ENCODE measurements around the gene ZBTB43.

The ZBTB43 gene

DNA sequence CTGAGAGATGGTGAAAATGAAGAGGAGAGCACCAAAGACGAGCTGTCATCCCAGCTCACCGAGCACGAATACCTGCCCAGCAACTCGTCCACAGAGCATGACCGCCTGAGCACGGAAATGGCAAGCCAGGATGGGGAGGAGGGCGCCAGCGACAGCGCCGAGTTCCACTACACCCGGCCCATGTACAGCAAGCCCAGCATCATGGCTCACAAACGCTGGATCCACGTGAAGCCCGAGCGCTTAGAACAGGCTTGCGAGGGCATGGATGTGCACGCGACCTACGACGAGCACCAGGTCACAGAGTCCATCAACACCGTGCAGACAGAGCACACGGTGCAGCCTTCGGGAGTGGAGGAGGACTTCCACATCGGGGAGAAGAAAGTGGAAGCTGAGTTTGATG lies 28.2 kb downstream of the ZBTB43 start:
- H3K27me3 ChIP-seq (replicated peaks in 2 of 5; ENCODE audit: control insufficient read depth in 4 of 5, insufficient read depth in 5 of 5, low read length in 4 of 5), result no peaks in the 10 kb centered on the region
- H3K4me1 ChIP-seq (ENCODE audit: control extremely low read depth in 1 of 4, control insufficient read depth in 4 of 4, insufficient read depth in 4 of 4, low read length in 3 of 4), result peaks cover 0 to 10% (median 6%) of the 10 kb centered on the region in 4 experiments
- H3K9me3 ChIP-seq (ENCODE audit: control extremely low read depth in 1 of 5, control insufficient read depth in 4 of 5, insufficient read depth in 2 of 5, low read depth in 1 of 5, low read length in 4 of 5), result no peaks in the 10 kb centered on the region
- 98% methylated on average over 23 of the region's 24 CpGs for WGBS (ENCODE audit: insufficient coverage)
- H3K4me3 ChIP-seq (ENCODE audit: control insufficient read depth in 1 of 7, extremely low read depth in 1 of 7, insufficient read depth in 4 of 7, low read depth in 2 of 7, low read length in 6 of 7), result no peak overlapping the region
- H3K36me3 ChIP-seq (ENCODE audit: control insufficient read depth in 4 of 4, insufficient read depth in 4 of 4, low read length in 3 of 4), result peaks cover 8 to 34% (median 24%) of the 10 kb centered on the region in 4 experiments
- no peak overlapping the region for H3K27ac ChIP-seq (ENCODE audit: insufficient read depth in 1 of 2, low read depth in 1 of 2, low read length in 2 of 2, poor library complexity in 1 of 2, severe bottlenecking in 2 of 2)
- ChIA-PET POLR2A (no interaction called here), CTCF (interaction anchor here (1.3 to 1.5 kb wide), 2 partner anchors 12 to 24 kb away, joined by 3 to 4 read pairs; no protein-coding TSS in a partner anchor)
- no peak for DNase-seq

DNA sequence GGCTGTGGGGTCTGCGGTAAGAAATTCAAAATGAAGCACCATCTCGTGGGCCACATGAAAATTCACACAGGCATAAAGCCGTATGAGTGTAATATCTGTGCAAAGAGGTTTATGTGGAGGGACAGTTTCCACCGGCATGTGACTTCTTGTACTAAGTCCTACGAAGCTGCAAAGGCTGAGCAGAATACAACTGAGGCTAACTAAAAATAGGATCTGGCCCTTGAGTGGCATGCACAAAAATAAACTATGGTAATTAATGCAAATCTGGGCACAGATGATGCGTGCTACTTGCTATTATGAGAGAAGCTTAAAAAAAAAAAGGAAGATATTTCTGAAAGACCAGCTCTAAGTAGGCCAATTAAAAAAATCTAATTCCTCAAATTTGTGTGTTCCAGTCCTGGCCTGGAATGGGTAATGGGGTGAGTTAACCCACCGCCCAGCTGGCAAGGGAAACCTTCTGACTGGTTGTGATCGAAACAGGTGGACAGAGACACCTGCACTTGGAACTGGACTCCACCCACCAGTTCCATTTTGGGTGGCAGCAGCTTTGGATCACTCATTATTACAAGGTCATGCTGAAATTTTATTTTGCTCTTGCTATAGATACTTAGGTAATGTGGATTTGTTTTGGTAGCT lies 29.0 kb downstream of the ZBTB43 start:
- H3K9me3 ChIP-seq (ENCODE audit: control extremely low read depth in 1 of 5, control insufficient read depth in 4 of 5, insufficient read depth in 2 of 5, low read depth in 1 of 5, low read length in 4 of 5), result no peaks in the 10 kb centered on the region
- no peak for DNase-seq
- H3K4me3 ChIP-seq (ENCODE audit: control insufficient read depth in 1 of 7, extremely low read depth in 1 of 7, insufficient read depth in 4 of 7, low read depth in 2 of 7, low read length in 6 of 7), result no peak overlapping the region
- CTCF ChIA-PET, result interaction anchor here (1.3 to 1.5 kb wide), 3 partner anchors 11 to 23 kb away, joined by 3 to 4 read pairs (median 4); no protein-coding TSS in a partner anchor
- peaks cover 0 to 12% (median 6%) of the 10 kb centered on the region in 4 experiments for H3K4me1 ChIP-seq (ENCODE audit: control extremely low read depth in 1 of 4, control insufficient read depth in 4 of 4, insufficient read depth in 4 of 4, low read length in 3 of 4)
- 95% methylated on average over 8 of the region's 8 CpGs for whole genome bisulfite sequencing (ENCODE audit: insufficient coverage)
- no peaks in the 10 kb centered on the region for H3K27me3 ChIP-seq (replicated peaks in 2 of 5; ENCODE audit: control insufficient read depth in 4 of 5, insufficient read depth in 5 of 5, low read length in 4 of 5)
- no peak overlapping the region for H3K27ac ChIP-seq (ENCODE audit: insufficient read depth in 1 of 2, low read depth in 1 of 2, low read length in 2 of 2, poor library complexity in 1 of 2, severe bottlenecking in 2 of 2)
- peaks cover 8 to 40% (median 26%) of the 10 kb centered on the region in 4 experiments for H3K36me3 ChIP-seq (ENCODE audit: control insufficient read depth in 4 of 4, insufficient read depth in 4 of 4, low read length in 3 of 4)
- POLR2A ChIA-PET, result no interaction called here

DNA sequence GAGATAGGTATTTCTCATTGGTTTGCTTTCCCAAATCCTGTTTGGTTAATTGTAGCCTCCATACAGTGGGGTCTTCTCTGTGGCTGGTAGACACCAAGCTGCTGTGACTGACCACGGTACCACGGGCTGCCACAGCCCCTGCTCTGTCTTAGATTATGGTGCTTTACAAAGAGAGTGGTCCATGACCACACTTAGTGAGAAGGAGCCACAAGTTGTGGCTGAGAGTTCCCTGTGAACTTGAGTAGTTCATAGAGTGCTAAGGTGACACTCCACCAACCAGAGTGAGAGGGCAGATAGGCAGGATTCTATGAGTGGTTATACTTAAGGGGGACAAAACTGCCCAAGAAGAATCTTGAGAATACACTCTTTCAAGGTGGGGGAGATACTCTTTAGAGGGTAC lies 29.8 kb downstream of the ZBTB43 start:
- Histone ChIP-seq H3K27me3 (replicated peaks in 2 of 5; ENCODE audit: control insufficient read depth in 4 of 5, insufficient read depth in 5 of 5, low read length in 4 of 5) (no peaks in the 10 kb centered on the region), H3K4me3 (ENCODE audit: control insufficient read depth in 1 of 7, extremely low read depth in 1 of 7, insufficient read depth in 4 of 7, low read depth in 2 of 7, low read length in 6 of 7) (no peak overlapping the region), H3K36me3 (ENCODE audit: control insufficient read depth in 4 of 4, insufficient read depth in 4 of 4, low read length in 3 of 4) (peaks cover 8 to 45% (median 28%) of the 10 kb centered on the region in 4 experiments), H3K9me3 (ENCODE audit: control extremely low read depth in 1 of 5, control insufficient read depth in 4 of 5, insufficient read depth in 2 of 5, low read depth in 1 of 5, low read length in 4 of 5) (no peaks in the 10 kb centered on the region), H3K27ac (ENCODE audit: insufficient read depth in 1 of 2, low read depth in 1 of 2, low read length in 2 of 2, poor library complexity in 1 of 2, severe bottlenecking in 2 of 2) (no peak overlapping the region), H3K4me1 (ENCODE audit: control extremely low read depth in 1 of 4, control insufficient read depth in 4 of 4, insufficient read depth in 4 of 4, low read length in 3 of 4) (peaks cover 0 to 12% (median 6%) of the 10 kb centered on the region in 4 experiments)
- no peak for DNase-seq
- ChIA-PET POLR2A (no interaction called here), CTCF (interaction anchor here (1.1 to 1.6 kb wide), 3 partner anchors 14 to 25 kb away, joined by 3 to 6 read pairs (median 4); partner anchors contain the start of gene ZBTB34)
- 100% methylated on average over 2 of the region's 2 CpGs for WGBS (ENCODE audit: insufficient coverage)

DNA sequence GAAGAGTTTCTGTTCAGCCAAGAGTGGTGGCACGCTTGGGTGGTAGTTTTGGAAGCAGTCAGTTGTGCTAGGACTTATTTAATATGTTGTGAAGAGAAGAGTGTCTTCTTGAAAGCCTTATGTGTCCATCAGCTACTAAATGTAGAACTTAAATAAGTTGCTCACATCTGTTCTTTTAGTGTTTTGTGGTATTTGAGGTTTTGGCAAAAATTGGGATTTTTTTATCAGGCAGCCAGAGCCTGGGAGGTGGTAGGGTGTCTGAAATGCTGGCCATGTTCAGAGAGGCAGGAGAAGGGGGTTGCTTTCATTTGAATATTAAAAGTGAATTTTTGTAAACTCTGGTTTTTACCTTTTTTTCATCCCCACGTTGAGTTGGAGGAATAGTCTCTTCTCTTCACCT lies 31.4 kb downstream of the ZBTB43 start:
- Histone ChIP-seq H3K27me3 (replicated peaks in 2 of 5; ENCODE audit: control insufficient read depth in 4 of 5, insufficient read depth in 5 of 5, low read length in 4 of 5) (no peaks in the 10 kb centered on the region), H3K9me3 (ENCODE audit: control extremely low read depth in 1 of 5, control insufficient read depth in 4 of 5, insufficient read depth in 2 of 5, low read depth in 1 of 5, low read length in 4 of 5) (no peaks in the 10 kb centered on the region), H3K4me1 (ENCODE audit: control extremely low read depth in 1 of 4, control insufficient read depth in 4 of 4, insufficient read depth in 4 of 4, low read length in 3 of 4) (peaks cover 0 to 12% (median 6%) of the 10 kb centered on the region in 4 experiments), H3K27ac (ENCODE audit: insufficient read depth in 1 of 2, low read depth in 1 of 2, low read length in 2 of 2, poor library complexity in 1 of 2, severe bottlenecking in 2 of 2) (no peak overlapping the region), H3K36me3 (ENCODE audit: control insufficient read depth in 4 of 4, insufficient read depth in 4 of 4, low read length in 3 of 4) (peaks cover 6 to 45% (median 28%) of the 10 kb centered on the region in 4 experiments), H3K4me3 (ENCODE audit: control insufficient read depth in 1 of 7, extremely low read depth in 1 of 7, insufficient read depth in 4 of 7, low read depth in 2 of 7, low read length in 6 of 7) (no peak overlapping the region)
- CTCF ChIA-PET, result no interaction called here
- POLR2A ChIA-PET, result no interaction called here
- WGBS (ENCODE audit: insufficient coverage), result 100% methylated on average over 1 of the region's 2 CpGs
- DNase-seq, result peak in 2 of 3 donors; percentile 44 to 52

DNA sequence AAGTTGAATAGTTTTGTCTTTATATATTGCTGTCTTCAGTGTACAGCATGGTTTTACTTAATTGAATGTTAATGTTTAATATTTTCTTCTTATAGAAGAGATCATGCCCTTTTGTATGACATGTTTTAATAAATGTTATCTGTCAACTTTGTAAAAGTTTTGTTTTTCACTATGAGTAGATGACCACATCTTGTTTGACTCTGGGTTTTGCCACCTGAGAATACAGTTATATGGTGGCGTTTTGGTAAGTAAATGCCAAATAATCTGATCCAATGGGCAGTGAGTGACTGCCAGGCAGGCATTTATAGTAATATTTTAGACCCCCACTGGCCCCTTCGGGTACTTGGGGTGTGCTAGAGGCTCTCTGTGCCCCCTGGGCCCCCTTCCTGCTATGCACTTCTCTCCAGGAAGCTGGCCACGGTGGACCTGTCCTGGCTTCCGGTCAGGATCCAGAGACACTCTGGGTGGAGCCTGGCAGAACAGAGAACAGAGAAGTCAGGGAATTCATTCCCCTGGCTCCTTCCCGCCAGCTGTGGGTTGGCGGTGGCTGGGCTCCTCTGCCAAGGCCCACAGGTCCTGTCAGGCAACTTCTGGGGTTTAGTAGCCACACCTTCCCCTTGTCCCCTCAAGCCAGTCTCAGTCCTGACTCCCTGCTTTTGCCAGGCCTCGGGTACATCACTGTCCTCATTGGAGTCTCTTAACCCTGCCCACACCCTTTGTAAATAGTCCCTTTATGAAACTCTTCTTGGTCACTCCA lies 33.4 kb downstream of the ZBTB43 start:
- no peak overlapping the region for H3K27ac ChIP-seq (ENCODE audit: insufficient read depth in 1 of 2, low read depth in 1 of 2, low read length in 2 of 2, poor library complexity in 1 of 2, severe bottlenecking in 2 of 2)
- POLR2A ChIA-PET, result interaction anchor here (0.8 kb wide), 1 partner anchor 12 kb away, joined by 4 read pairs; no protein-coding TSS in a partner anchor
- DNase-seq, result no peak
- peaks cover 0 to 13% (median 9%) of the 10 kb centered on the region in 4 experiments for H3K4me1 ChIP-seq (ENCODE audit: control extremely low read depth in 1 of 4, control insufficient read depth in 4 of 4, insufficient read depth in 4 of 4, low read length in 3 of 4)
- no peak overlapping the region for H3K4me3 ChIP-seq (ENCODE audit: control insufficient read depth in 1 of 7, extremely low read depth in 1 of 7, insufficient read depth in 4 of 7, low read depth in 2 of 7, low read length in 6 of 7)
- CTCF ChIA-PET, result no interaction called here
- no peaks in the 10 kb centered on the region for H3K27me3 ChIP-seq (replicated peaks in 2 of 5; ENCODE audit: control insufficient read depth in 4 of 5, insufficient read depth in 5 of 5, low read length in 4 of 5)
- H3K36me3 ChIP-seq (ENCODE audit: control insufficient read depth in 4 of 4, insufficient read depth in 4 of 4, low read length in 3 of 4), result peaks cover 3 to 33% (median 19%) of the 10 kb centered on the region in 4 experiments
- H3K9me3 ChIP-seq (ENCODE audit: control extremely low read depth in 1 of 5, control insufficient read depth in 4 of 5, insufficient read depth in 2 of 5, low read depth in 1 of 5, low read length in 4 of 5), result no peaks in the 10 kb centered on the region
- 71% methylated on average over 7 of the region's 7 CpGs for WGBS (ENCODE audit: insufficient coverage)

DNA sequence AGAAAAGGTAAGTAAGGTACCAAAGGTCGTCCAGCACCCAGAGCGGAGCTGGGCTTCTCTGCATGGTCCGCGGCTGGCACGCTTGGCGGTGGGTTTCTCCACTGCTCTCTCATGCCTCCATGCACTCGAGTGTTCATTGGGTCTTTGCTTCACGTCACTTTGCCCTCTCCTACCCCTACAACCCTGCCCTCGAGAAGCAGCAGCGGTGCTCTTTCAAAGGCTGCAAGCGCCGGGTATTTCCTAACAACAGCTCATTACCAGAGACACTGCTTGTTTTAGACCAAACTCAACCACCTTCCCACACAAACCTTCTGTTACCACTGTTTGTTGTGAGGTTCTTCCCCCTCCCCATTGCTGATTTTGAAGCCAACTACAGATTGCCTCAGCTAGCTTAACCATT lies 34.1 kb downstream of the ZBTB43 start:
- Histone ChIP-seq H3K4me1 (ENCODE audit: control extremely low read depth in 1 of 4, control insufficient read depth in 4 of 4, insufficient read depth in 4 of 4, low read length in 3 of 4) (peaks cover 0 to 16% (median 12%) of the 10 kb centered on the region in 4 experiments), H3K4me3 (ENCODE audit: control insufficient read depth in 1 of 7, extremely low read depth in 1 of 7, insufficient read depth in 4 of 7, low read depth in 2 of 7, low read length in 6 of 7) (no peak overlapping the region), H3K27ac (ENCODE audit: insufficient read depth in 1 of 2, low read depth in 1 of 2, low read length in 2 of 2, poor library complexity in 1 of 2, severe bottlenecking in 2 of 2) (no peak overlapping the region), H3K36me3 (ENCODE audit: control insufficient read depth in 4 of 4, insufficient read depth in 4 of 4, low read length in 3 of 4) (peaks cover 3 to 27% (median 13%) of the 10 kb centered on the region in 4 experiments), H3K27me3 (replicated peaks in 2 of 5; ENCODE audit: control insufficient read depth in 4 of 5, insufficient read depth in 5 of 5, low read length in 4 of 5) (no peaks in the 10 kb centered on the region), H3K9me3 (ENCODE audit: control extremely low read depth in 1 of 5, control insufficient read depth in 4 of 5, insufficient read depth in 2 of 5, low read depth in 1 of 5, low read length in 4 of 5) (no peaks in the 10 kb centered on the region)
- over 99% methylated on average over 12 of the region's 12 CpGs for WGBS (ENCODE audit: insufficient coverage)
- CTCF ChIA-PET, result interaction anchor here (1.3 kb wide), 1 partner anchor 134 kb away, joined by 3 read pairs; no protein-coding TSS in a partner anchor
- DNase-seq, result no peak
- POLR2A ChIA-PET, result interaction anchor here (0.6 to 0.8 kb wide), 2 partner anchors 11 to 780 kb away, joined by 3 to 4 read pairs; no protein-coding TSS in a partner anchor

Data from common myeloid progenitor, CD34-positive (primary cell).